ENCODE measurements around the gene RBM19.

Gene RBM19

DNA sequence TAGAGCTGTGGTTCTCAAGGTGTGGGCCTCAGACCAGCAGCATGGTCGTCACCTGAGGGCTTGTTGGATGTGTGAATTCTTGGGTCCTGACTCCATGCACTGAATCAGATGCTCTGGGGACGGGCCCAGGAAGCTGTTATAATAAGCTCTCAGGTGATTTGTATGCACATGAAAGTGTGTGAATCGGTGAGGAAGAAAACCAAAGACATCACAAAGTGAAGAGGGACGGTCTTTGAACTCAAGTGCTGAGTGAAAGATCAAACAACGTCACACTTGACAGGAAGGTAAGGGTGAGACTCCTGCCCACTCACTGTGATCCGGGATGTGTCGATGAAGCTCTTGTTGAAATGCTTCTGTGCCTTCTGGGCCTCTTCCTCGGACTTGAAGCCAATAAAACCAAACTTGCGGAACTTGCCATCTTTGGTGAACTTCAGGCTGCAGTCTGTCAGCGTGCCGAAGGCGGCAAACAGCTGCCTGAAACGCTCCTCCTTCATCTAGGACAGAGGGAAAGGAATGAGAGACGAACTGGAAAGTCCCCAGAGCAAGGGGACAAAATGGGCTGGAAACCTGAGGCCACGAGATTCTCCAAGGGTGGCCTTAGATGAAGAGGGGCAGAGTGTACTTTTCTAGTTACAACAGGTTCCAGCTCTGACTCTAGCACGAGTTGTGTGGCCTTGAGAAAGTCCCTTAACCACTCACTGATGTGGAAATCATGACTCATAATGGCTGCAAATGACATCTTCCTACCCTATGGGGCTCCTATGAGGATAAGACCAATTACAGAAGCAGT, 4.0 kb downstream of the RBM19 start:
- peak; percentile 37 for DNase-seq (ENCODE audit: low read depth)
- TF ChIP-seq, protein P1, sequence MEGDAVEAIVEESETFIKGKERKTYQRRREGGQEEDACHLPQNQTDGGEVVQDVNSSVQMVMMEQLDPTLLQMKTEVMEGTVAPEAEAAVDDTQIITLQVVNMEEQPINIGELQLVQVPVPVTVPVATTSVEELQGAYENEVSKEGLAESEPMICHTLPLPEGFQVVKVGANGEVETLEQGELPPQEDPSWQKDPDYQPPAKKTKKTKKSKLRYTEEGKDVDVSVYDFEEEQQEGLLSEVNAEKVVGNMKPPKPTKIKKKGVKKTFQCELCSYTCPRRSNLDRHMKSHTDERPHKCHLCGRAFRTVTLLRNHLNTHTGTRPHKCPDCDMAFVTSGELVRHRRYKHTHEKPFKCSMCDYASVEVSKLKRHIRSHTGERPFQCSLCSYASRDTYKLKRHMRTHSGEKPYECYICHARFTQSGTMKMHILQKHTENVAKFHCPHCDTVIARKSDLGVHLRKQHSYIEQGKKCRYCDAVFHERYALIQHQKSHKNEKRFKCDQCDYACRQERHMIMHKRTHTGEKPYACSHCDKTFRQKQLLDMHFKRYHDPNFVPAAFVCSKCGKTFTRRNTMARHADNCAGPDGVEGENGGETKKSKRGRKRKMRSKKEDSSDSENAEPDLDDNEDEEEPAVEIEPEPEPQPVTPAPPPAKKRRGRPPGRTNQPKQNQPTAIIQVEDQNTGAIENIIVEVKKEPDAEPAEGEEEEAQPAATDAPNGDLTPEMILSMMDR (conservative IDR thresholded peaks at IDR 0.05; ENCODE audit: low read length) = no peak
- H3K4me3 ChIP-seq (ENCODE audit: low read length) = no peak overlapping the region

DNA sequence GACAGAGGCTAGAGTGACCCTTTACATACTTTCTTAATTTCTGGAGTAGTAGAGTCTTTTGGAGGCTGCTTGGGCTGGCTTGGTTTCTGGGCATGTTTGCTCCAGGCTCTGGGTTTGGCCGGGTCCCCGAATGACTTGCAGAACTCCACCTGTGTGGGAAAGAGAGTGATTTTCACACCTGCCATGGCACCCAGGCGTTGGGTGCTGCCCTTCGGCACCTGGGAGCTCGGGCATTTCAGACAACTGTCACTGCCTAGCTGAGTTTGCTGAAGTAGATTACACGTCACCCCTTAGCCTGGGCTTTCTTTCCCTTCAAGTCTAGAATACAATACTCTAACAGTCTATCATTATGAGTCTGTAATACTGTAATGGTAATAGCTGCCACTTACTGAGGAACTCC, 6.1 kb downstream of the RBM19 start:
- no peak overlapping the region for H3K4me3 ChIP-seq (ENCODE audit: low read length)
- DNase-seq (ENCODE audit: low read depth) = no peak
- TF ChIP-seq, protein P1 (conservative IDR thresholded peaks at IDR 0.05; ENCODE audit: low read length) = no peak

DNA sequence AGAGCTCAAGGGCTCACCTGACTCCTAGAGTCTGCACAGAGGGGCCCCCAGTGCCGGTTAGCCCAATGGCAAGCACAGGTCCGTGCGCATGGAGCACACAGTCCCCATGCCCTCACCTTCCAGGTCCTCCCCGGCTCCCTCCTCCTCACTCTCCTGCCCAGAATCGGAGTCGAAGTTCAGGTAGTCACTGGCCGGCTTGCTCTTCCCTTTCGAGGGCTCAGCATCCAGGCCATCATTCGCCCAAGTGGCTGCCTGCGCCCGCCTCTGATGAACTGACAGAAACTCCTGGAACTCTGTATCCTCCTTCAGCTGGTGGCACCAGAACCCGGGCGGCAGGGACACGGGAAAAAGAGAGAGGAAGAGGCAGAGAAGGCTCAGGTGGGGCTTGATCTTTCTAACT, 7.0 kb downstream of the RBM19 start:
- TF ChIP-seq, protein P1 (conservative IDR thresholded peaks at IDR 0.05; ENCODE audit: low read length) = no peak
- no peak overlapping the region for H3K4me3 ChIP-seq (ENCODE audit: low read length)
- no peak for DNase-seq (ENCODE audit: low read depth)

DNA sequence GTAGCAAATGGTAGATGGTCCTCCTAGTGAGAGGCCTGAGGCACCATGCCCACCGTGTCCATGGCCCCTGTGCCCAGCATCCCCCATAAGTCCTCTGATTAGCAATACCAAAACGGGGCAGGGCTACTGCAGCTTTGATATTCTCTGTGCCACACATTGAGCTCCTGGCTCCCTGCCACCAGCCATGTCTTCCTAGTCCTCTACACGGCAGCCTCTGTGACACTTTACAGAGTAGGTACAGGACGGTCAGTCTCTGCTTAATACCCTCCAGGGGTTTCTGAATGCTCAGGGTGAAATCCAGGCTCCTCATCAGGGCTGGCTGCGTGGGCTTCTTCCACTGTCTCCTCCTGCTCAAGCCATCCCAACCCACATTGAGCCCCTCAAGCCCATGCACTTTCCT, 8.0 kb downstream of the RBM19 start:
- TF ChIP-seq, protein P1 (conservative IDR thresholded peaks at IDR 0.05; ENCODE audit: low read length) = no peak
- no peak for DNase-seq (ENCODE audit: low read depth)
- no peak overlapping the region for H3K4me3 ChIP-seq (ENCODE audit: low read length)

DNA sequence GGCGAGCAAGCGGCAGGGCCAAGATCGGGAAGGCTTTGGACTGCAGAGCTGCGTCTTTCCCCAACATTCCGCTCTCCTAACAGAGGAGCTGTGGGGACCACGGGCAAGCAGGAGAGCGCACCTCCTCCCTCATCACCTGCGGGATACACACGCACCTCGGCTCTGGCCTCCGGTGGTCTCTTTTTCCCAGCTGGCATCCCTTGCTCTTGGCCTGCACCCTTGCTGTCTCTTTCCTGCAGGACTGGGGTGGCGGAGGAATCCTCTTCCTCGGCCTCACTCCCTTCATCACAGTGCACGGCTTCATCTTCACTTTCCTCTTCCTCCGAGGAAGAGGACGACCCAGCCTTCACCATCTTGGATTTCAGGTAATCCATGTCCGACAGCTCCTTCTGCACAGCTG, 8.5 kb downstream of the RBM19 start:
- TF ChIP-seq, protein P1 (conservative IDR thresholded peaks at IDR 0.05; ENCODE audit: low read length) = no peak
- no peak for DNase-seq (ENCODE audit: low read depth)
- no peak overlapping the region for H3K4me3 ChIP-seq (ENCODE audit: low read length)

DNA sequence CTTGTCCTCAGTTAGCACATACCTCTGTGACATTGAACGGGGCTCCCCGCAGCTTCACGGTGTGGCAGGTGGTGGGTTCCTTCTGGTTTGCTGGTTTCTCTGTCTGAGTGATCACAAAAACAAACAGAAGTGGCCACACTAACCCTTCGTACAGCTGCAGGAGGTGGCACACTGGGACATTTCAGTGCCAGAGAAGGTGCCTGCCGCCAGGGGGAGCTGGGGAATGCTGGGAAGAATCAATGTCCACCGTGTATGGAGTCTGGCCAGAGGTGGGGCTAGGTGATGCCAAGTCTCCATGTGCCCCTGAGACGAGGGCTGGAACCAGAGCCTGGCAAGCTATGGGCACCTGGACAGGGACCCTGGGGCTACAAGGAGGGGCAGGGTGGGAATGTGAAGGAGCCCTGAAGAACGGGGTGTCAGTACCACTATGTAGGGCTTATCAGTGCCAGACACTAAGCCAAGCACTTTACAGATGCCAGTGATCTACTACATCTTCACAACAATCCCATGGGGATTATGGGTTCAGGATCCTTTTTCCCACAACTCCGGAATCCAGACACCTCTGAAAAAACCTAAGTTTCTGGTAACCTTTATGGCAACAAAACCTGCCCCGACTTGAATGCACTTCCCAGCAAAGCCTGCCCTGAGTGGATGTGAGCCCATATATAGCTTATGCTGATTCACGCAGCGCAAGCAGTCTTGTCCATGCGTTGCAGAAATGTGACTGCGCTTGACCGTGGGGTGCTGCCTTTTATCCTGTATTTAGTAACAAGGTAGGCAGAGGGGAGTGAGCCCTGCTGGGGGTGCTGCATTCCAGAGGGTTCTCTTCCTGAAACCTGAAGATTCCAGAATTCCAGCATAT, 10.8 kb downstream of the RBM19 start:
- DNase-seq (ENCODE audit: low read depth) = no peak
- TF ChIP-seq, protein P1 (conservative IDR thresholded peaks at IDR 0.05; ENCODE audit: low read length) = peak; percentile 49
- H3K4me3 ChIP-seq (ENCODE audit: low read length) = no peak overlapping the region

Data from AG10803 (cell line).